ENCODE results near the gene TMEM63B.

The TMEM63B gene

DNA sequence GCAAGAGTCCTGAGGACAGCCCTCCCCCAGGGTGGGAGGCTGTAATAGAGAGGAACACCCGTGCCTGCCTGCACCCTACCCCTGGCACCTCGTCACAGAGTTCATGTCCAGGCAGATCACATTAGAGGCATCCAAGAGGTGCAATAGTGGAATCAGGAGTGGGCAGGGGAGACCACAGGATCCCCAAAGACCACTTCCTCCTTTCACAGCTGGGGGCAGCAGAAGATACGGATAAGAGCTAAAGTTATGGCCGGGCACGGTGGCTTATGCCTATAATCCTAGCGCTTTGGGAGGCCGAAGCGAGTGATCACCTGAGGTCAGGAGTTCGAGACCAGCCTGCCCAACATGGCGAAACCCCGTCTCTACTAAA is 29.8 kb downstream of the TMEM63B start:
- Histone ChIP-seq H3K4me1 (ENCODE audit: control insufficient read depth, insufficient read depth, low read length, unreplicated experiment) (peaks cover 12% of the 10 kb centered on the region), H3K79me2 (ENCODE audit: control insufficient read depth, insufficient read depth, low read length, unreplicated experiment) (no peaks in the 10 kb centered on the region), H2AFZ (ENCODE audit: low read length, unreplicated experiment) (no peak overlapping the region), H3K27ac (ENCODE audit: low read depth, low read length) (no peak overlapping the region), H3K36me3 (ENCODE audit: insufficient read depth, low read length) (no peaks in the 10 kb centered on the region), H3K4me3 (ENCODE audit: low read depth, low read length) (no peak overlapping the region), H3K27me3 (ENCODE audit: insufficient read depth, low read length) (no peaks in the 10 kb centered on the region)

DNA sequence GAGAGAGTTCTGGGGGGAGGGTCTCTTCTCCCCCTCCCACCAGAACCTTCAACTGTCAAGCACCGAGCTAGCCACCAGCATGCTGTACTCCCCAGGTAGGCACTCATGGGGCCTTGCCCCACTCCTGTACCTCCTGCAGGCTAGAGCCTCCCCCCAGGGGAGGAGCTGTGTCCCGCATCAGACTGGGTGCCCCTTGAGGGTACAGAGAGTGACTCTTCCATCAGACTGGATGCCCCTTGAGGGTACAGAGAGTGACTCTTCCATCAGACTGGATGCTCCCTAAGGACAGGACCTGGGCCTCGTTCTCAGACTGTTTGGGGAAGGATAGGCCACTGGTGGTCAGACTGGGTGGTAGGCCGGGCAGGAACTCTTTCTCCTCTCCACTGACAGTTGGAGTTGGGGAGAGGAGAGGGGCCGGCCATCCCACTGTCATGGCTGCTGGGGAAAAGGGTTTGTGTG is 31.4 kb downstream of the TMEM63B start, which contains the start of gene CAPN11:
CAPN11 (plus strand) TSS at position 51 of the 459 bp plus-strand sequence; CDS start at position 80, 29 bp downstream.
- Histone ChIP-seq H3K36me3 (ENCODE audit: insufficient read depth, low read length) (no peaks in the 10 kb centered on the region), H2AFZ (ENCODE audit: low read length, unreplicated experiment) (no peak within 1 kb of the TSS), H3K27ac (ENCODE audit: low read depth, low read length) (no peak within 1 kb of the TSS), H3K4me1 (ENCODE audit: control insufficient read depth, insufficient read depth, low read length, unreplicated experiment) (peaks cover 17% of the 10 kb centered on the region), H3K79me2 (ENCODE audit: control insufficient read depth, insufficient read depth, low read length, unreplicated experiment) (no peaks in the 10 kb centered on the region), H3K4me3 (ENCODE audit: low read depth, low read length) (no peak within 1 kb of the TSS), H3K27me3 (ENCODE audit: insufficient read depth, low read length) (peaks cover 13% of the 10 kb centered on the region)

DNA sequence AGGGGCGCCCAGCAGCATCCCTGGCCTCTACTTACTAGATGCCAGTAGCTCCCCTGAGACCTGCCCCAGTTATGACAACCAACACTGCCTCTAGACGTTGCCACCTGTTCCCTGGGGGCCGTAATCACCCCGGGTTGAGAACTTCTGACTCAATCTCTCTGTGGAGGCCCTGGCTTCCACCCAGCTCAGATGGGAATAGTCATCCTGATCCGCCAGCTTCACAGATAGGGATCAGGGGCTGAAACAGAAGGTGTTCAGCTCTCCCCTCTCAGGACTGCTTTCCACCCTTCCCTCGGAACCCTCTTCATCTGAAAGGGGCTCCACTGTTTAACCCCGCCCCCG is 34.6 kb downstream of the TMEM63B start:
- Histone ChIP-seq H3K36me3 (ENCODE audit: insufficient read depth, low read length) (no peaks in the 10 kb centered on the region), H3K27ac (ENCODE audit: low read depth, low read length) (no peak overlapping the region), H3K79me2 (ENCODE audit: control insufficient read depth, insufficient read depth, low read length, unreplicated experiment) (no peaks in the 10 kb centered on the region), H3K4me3 (ENCODE audit: low read depth, low read length) (no peak overlapping the region), H3K4me1 (ENCODE audit: control insufficient read depth, insufficient read depth, low read length, unreplicated experiment) (peaks cover 17% of the 10 kb centered on the region), H2AFZ (ENCODE audit: low read length, unreplicated experiment) (no peak overlapping the region), H3K27me3 (ENCODE audit: insufficient read depth, low read length) (peaks cover 24% of the 10 kb centered on the region)

DNA sequence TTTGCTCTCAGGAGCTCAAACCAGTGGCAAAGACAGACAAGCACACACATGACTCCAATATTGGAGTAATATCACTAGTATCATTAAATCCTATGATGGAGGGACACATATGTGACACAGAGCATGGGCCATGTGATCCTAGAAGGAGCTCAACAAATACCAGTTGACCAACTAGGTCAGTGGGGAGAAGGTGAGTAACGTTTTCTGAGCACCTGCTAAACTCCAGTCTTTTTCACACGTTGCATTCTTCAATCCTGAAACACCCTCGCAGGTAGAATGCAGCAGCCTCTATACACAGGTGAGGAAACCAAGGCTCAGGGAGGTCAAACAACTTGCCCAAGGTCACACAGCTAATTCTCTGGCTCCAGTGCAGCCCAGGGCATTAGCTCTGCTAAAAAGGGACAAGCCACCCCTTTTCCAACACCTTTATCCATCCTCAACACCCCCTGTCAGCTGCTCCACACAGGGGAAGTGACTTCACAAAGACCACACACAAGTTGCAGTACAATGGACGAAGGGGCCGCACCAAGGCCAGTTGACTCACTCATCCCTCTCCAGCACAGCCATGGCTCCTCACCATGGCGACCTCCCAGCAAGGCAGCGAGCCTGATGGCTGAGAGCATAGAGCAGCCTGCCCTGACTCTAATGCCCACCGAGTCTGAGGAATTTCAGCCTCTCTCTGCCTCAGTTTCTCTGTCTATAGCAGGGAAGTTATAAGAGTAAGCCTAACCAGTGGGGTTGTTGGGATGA is 35.7 kb downstream of the TMEM63B start:
- H3K27ac ChIP-seq (ENCODE audit: low read depth, low read length), result no peak overlapping the region
- no peaks in the 10 kb centered on the region for H3K36me3 ChIP-seq (ENCODE audit: insufficient read depth, low read length)
- peaks cover 24% of the 10 kb centered on the region for H3K27me3 ChIP-seq (ENCODE audit: insufficient read depth, low read length)
- no peaks in the 10 kb centered on the region for H3K79me2 ChIP-seq (ENCODE audit: control insufficient read depth, insufficient read depth, low read length, unreplicated experiment)
- peaks cover 17% of the 10 kb centered on the region for H3K4me1 ChIP-seq (ENCODE audit: control insufficient read depth, insufficient read depth, low read length, unreplicated experiment)
- H2AFZ ChIP-seq (ENCODE audit: low read length, unreplicated experiment), result no peak overlapping the region
- H3K4me3 ChIP-seq (ENCODE audit: low read depth, low read length), result no peak overlapping the region

DNA sequence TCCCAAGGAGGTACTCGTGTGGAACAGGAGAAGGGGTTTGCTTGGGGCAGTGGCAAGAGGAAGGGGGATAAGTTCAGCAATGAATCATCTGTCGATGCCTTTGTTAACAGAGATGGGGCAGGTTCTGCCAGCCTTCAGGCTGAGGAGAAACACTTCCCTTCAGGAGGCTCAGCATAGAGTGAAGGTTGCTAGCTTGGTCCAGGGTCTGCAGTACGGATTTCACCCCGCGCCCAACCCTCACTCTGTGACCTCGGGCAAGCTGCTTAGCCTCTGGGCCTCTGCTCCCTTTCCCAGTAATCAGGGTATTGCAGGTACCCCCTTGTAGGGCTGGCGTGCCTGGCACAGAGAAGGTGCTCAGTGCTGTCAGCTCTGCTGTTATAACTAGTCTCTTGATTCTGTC is 38.8 kb downstream of the TMEM63B start:
- H3K4me3 ChIP-seq (ENCODE audit: low read depth, low read length), result no peak overlapping the region
- H3K27me3 ChIP-seq (ENCODE audit: insufficient read depth, low read length), result peaks cover 24% of the 10 kb centered on the region
- no peak overlapping the region for H3K27ac ChIP-seq (ENCODE audit: low read depth, low read length)
- no peaks in the 10 kb centered on the region for H3K36me3 ChIP-seq (ENCODE audit: insufficient read depth, low read length)
- no peaks in the 10 kb centered on the region for H3K79me2 ChIP-seq (ENCODE audit: control insufficient read depth, insufficient read depth, low read length, unreplicated experiment)
- H3K4me1 ChIP-seq (ENCODE audit: control insufficient read depth, insufficient read depth, low read length, unreplicated experiment), result peaks cover 14% of the 10 kb centered on the region
- no peak overlapping the region for H2AFZ ChIP-seq (ENCODE audit: low read length, unreplicated experiment)

DNA sequence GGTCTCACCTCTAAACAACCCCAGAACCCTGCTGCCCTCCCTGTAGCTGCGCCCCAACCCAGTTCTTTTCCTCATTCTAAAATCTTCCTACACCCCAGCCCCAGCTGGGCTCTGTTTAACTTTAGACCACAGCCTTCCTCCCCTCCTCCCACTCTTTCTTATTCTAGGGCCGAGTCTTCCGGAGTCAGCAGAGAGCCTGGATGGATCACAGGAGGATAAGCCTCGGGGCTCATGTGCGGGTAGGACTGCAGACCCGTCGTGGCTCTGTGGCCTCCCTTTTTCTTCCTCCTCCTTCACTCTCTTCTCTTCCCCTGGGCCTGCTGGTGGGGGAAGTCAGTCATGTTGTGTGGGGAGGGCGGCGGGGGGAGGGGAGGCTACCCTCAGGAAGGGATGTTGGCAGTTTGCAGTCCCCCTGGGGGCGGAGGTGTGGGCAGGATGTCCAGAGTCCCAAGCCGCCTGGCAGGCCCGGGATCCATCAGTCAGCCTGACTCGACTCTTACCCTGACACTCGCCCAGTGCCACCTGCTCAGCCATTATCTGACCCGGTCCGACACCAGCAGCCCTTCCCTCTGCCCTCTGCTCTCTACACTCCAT is 39.3 kb downstream of the TMEM63B start:
- Histone ChIP-seq H3K27ac (ENCODE audit: low read depth, low read length) (no peak overlapping the region), H3K36me3 (ENCODE audit: insufficient read depth, low read length) (no peaks in the 10 kb centered on the region), H2AFZ (ENCODE audit: low read length, unreplicated experiment) (no peak overlapping the region), H3K79me2 (ENCODE audit: control insufficient read depth, insufficient read depth, low read length, unreplicated experiment) (no peaks in the 10 kb centered on the region), H3K4me1 (ENCODE audit: control insufficient read depth, insufficient read depth, low read length, unreplicated experiment) (peaks cover 9% of the 10 kb centered on the region), H3K4me3 (ENCODE audit: low read depth, low read length) (no peak overlapping the region), H3K27me3 (ENCODE audit: insufficient read depth, low read length) (peaks cover 24% of the 10 kb centered on the region)

DNA sequence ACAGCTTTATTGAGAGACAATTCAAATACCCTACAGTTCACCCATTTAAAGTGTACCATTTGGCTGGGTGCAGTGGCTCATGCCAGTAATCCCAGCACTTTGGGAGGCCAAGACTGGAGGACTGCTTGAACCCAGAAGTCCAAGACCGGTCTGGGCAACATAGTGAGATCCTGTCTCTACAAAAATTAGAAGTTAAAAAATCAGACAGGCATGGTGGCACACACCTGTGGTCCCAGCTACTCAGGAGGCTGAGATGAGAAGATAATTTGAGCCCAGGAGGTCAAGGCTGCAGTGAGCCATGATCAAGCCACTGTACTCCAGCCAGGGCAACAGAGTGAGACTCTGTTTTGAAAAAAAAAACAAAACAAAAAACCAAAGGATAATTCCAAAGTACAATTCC is 40.2 kb downstream of the TMEM63B start:
- no peak overlapping the region for H3K4me3 ChIP-seq (ENCODE audit: low read depth, low read length)
- H3K4me1 ChIP-seq (ENCODE audit: control insufficient read depth, insufficient read depth, low read length, unreplicated experiment), result peaks cover under 1% of the 10 kb centered on the region
- H3K27me3 ChIP-seq (ENCODE audit: insufficient read depth, low read length), result peaks cover 22% of the 10 kb centered on the region
- no peaks in the 10 kb centered on the region for H3K79me2 ChIP-seq (ENCODE audit: control insufficient read depth, insufficient read depth, low read length, unreplicated experiment)
- no peak overlapping the region for H2AFZ ChIP-seq (ENCODE audit: low read length, unreplicated experiment)
- no peak overlapping the region for H3K27ac ChIP-seq (ENCODE audit: low read depth, low read length)
- H3K36me3 ChIP-seq (ENCODE audit: insufficient read depth, low read length), result no peaks in the 10 kb centered on the region

DNA sequence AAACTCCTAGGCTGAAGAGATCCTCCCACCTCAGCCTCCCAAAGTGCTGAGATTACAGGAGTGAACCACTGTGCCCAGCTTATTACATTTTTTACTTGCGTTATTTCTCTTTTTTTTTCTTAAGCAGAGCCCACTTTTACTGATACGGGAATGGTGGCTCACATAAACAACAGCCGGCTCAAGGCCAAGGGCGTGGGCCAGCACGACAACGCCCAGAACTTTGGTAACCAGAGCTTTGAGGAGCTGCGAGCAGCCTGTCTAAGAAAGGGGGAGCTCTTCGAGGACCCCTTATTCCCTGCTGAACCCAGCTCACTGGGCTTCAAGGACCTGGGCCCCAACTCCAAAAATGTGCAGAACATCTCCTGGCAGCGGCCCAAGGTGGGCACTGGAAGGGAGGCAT is 41.8 kb downstream of the TMEM63B start:
- Histone ChIP-seq H3K79me2 (ENCODE audit: control insufficient read depth, insufficient read depth, low read length, unreplicated experiment) (no peaks in the 10 kb centered on the region), H3K27ac (ENCODE audit: low read depth, low read length) (no peak overlapping the region), H3K27me3 (ENCODE audit: insufficient read depth, low read length) (peaks cover 9% of the 10 kb centered on the region), H2AFZ (ENCODE audit: low read length, unreplicated experiment) (no peak overlapping the region), H3K4me3 (ENCODE audit: low read depth, low read length) (no peak overlapping the region), H3K4me1 (ENCODE audit: control insufficient read depth, insufficient read depth, low read length, unreplicated experiment) (peaks cover 4% of the 10 kb centered on the region), H3K36me3 (ENCODE audit: insufficient read depth, low read length) (no peaks in the 10 kb centered on the region)

DNA sequence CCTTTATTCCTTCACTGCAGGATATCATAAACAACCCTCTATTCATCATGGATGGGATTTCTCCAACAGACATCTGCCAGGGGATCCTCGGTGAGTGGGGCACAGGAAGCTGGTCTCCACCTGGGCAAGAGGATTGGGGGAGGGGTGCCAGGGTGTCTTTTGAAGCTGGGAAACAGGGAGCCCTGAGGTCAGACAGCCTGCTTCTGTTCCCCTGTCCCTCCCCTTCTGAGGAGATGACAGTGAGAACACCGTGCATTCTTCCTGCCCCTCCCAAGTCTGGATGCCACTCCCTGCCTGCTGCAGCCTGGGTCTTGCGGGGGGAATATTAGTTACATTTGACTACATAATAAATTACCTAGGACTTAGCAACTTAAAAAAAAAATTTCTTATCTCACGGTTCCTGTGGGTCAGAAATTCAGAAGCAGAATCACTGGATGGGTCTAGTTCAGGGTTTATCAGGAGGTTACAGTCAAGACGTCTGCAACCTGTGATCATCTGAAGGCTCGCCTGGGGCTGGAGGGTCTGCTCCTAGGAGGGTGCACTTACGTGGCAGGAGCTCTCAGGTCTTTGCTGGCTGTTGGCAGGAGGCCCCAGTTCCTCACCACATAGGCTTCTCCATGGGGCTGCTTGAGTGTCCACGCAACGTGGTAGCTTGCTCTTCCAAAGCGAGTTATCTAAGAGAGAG is 42.7 kb downstream of the TMEM63B start:
- Histone ChIP-seq H3K36me3 (ENCODE audit: insufficient read depth, low read length) (no peaks in the 10 kb centered on the region), H2AFZ (ENCODE audit: low read length, unreplicated experiment) (no peak overlapping the region), H3K27me3 (ENCODE audit: insufficient read depth, low read length) (peaks cover 6% of the 10 kb centered on the region), H3K27ac (ENCODE audit: low read depth, low read length) (no peak overlapping the region), H3K4me3 (ENCODE audit: low read depth, low read length) (no peak overlapping the region), H3K79me2 (ENCODE audit: control insufficient read depth, insufficient read depth, low read length, unreplicated experiment) (no peaks in the 10 kb centered on the region), H3K4me1 (ENCODE audit: control insufficient read depth, insufficient read depth, low read length, unreplicated experiment) (peaks cover 4% of the 10 kb centered on the region)

DNA sequence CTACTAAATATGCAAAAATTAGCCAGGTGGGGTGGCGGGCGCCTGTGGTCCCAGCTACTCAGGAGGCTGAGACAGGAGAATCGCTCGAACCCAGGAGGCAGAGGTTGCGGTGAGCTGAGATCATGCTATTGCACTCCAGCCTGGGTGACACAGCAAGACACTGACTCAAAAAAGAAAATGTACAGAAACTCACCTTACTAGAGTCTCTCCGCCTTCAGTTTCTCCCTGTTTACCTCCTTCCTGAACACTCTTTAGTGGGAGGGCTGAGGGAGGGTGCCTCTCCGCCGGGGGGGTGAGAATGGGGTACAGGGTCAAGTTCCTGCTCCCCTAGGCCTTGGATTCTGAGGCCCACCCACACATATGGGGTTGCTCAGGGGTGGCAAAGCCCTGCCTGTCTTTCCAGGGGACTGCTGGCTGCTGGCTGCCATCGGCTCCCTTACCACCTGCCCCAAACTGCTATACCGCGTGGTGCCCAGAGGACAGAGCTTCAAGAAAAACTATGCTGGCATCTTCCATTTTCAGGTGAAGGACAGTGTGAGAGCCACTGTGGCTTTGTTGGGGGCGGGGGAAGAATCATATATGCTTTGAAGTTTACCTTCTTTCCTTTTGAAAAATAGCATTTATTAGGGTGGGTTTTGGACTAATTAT is 44.7 kb downstream of the TMEM63B start:
- Histone ChIP-seq H3K36me3 (ENCODE audit: insufficient read depth, low read length) (no peaks in the 10 kb centered on the region), H3K79me2 (ENCODE audit: control insufficient read depth, insufficient read depth, low read length, unreplicated experiment) (no peaks in the 10 kb centered on the region), H3K4me3 (ENCODE audit: low read depth, low read length) (no peak overlapping the region), H3K4me1 (ENCODE audit: control insufficient read depth, insufficient read depth, low read length, unreplicated experiment) (peaks cover 10% of the 10 kb centered on the region), H2AFZ (ENCODE audit: low read length, unreplicated experiment) (no peak overlapping the region), H3K27ac (ENCODE audit: low read depth, low read length) (no peak overlapping the region), H3K27me3 (ENCODE audit: insufficient read depth, low read length) (no peaks in the 10 kb centered on the region; the same call in 1 of the 2 replicates)
